HepG2 (cell line): ENCODE measurements around the gene PCIF1. TPM values are rescaled to one million over a fixed set of nuclear protein-coding genes. Genes with fewer than 3 reads are reported as not detected.

ENCODE experiments used
- AGO2 ChIP-seq: fragments of 200-400 bp; formaldehyde crosslinking; optimal IDR thresholded peaks from 2 replicates; pipeline ENCODE3; 2017; ENCODE audit warnings: mild to moderate bottlenecking, low read depth, low read length, moderate library complexity
- CTCF ChIP-seq: sonication (generic); formaldehyde crosslinking; IDR thresholded peaks from 2 replicates; pipeline ENCODE4 v1.5.0; 2020; ENCODE audit warnings: mild to moderate bottlenecking, missing genetic modification reagents, moderate library complexity
- FLYWCH1 ChIP-seq: sonication (generic); formaldehyde crosslinking; IDR thresholded peaks from 2 replicates; pipeline ENCODE4 v1.8.1; 2023; ENCODE audit warnings: mild to moderate bottlenecking, missing genetic modification reagents
- KLF16 ChIP-seq, 2 experiments: sonication (generic) in 1 of 2; formaldehyde crosslinking in 1 of 2; IDR thresholded peaks; 2 replicates each; pipeline versions ENCODE4 v1.6.1 to v1.8.0; 2016 to 2023; ENCODE audit warnings: missing genetic modification reagents in 2 of 2, missing compliant biosample characterization in 1 of 2
- MXD3 ChIP-seq: IDR thresholded peaks from 2 replicates; pipeline ENCODE4 v1.6.1; 2016; ENCODE audit warnings: mild to moderate bottlenecking, missing biosample characterization, missing genetic modification reagents
- NRL ChIP-seq: sonication (generic); formaldehyde crosslinking; IDR thresholded peaks from 2 replicates; pipeline ENCODE4 v1.5.0; 2020; ENCODE audit warnings: missing genetic modification reagents, mild to moderate bottlenecking, moderate library complexity, borderline replicate concordance
- TBP ChIP-seq: sonication (generic); formaldehyde crosslinking; IDR thresholded peaks from 2 replicates; pipeline ENCODE4 v1.5.0; 2020; ENCODE audit warnings: missing genetic modification reagents
- THAP9 ChIP-seq: sonication (generic); formaldehyde crosslinking; IDR thresholded peaks from 2 replicates; pipeline ENCODE4; 2020; ENCODE audit warnings: missing genetic modification reagents, mild to moderate bottlenecking, borderline replicate concordance
- ZFP36L2 ChIP-seq: sonication (generic); formaldehyde crosslinking; IDR thresholded peaks from 2 replicates; pipeline ENCODE4 v1.4.0; 2020; ENCODE audit warnings: missing genetic modification reagents
- ZNF234 ChIP-seq: sonication (generic); formaldehyde crosslinking; conservative IDR thresholded peaks from 2 replicates; pipeline ENCODE4 v1.5.1; 2020; ENCODE audit warnings: mild to moderate bottlenecking, missing genetic modification reagents
- ZNF383 ChIP-seq: sonication (generic); formaldehyde crosslinking; IDR thresholded peaks from 2 replicates; pipeline ENCODE4 v1.4.0; 2020; ENCODE audit warnings: missing genetic modification reagents, mild to moderate bottlenecking, borderline replicate concordance
- ZNF570 ChIP-seq: sonication (generic); formaldehyde crosslinking; IDR thresholded peaks from 2 replicates; pipeline ENCODE4 v1.4.0; 2020; ENCODE audit warnings: mild to moderate bottlenecking, missing genetic modification reagents, borderline replicate concordance
- ZNF577 ChIP-seq: sonication (generic); formaldehyde crosslinking; IDR thresholded peaks from 2 replicates; pipeline ENCODE4 v1.4.0; 2020; ENCODE audit warnings: mild to moderate bottlenecking, low read depth, missing genetic modification reagents, borderline replicate concordance
- ZNF780A ChIP-seq: sonication (generic); formaldehyde crosslinking; IDR thresholded peaks from 2 replicates; pipeline ENCODE4 v1.8.0; 2022; ENCODE audit warnings: mild to moderate bottlenecking, missing genetic modification reagents, moderate library complexity
- polyA plus RNA-seq, 8 experiments: library from polyadenylated mRNA; depleted of rRNA in 3 of 8; stranded (reverse) in 7 of 8; unstranded in 1 of 8; fragments of >200 nt; fragmentation: Illumina TruSeq in 4 of 8; extraction: Trizol in 4 of 8; gene quantifications; 2 replicates each; pipeline versions ENCODE4 v1.2.1 to v1.2.3, GENCODE V29; 2011 to 2016; ENCODE audit warnings: low read depth in 4 of 8, missing spikeins in 1 of 8, mixed read lengths in 1 of 8; ENCODE audit not compliant: insufficient read depth in 1 of 8
- total RNA-seq, 5 experiments: library from RNA; depleted of rRNA; stranded (reverse); fragments of >200 nt; fragmentation: Illumina TruSeq; extraction: Trizol; gene quantifications; 2 replicates each; pipeline ENCODE4 v1.2.3, GENCODE V29; 2016; ENCODE audit warnings: low read depth in 1 of 5
- TF ChIP-seq, protein P1 (sequence below): sonication (generic); formaldehyde crosslinking; IDR thresholded peaks from 2 replicates; pipeline ENCODE4 v1.4.0; 2020; ENCODE audit warnings: missing genetic modification reagents
- TF ChIP-seq, protein P2 (sequence below): sonication (generic); formaldehyde crosslinking; IDR thresholded peaks from 2 replicates; pipeline ENCODE4 v1.4.0; 2020; ENCODE audit warnings: low read depth, mild to moderate bottlenecking, missing genetic modification reagents

Gene PCIF1
- total and polyA plus RNA-seq, 2 of the 13 experiments (the other 11 are each of a cell fraction or from before 2014, with no cell fraction given) = 20.9 to 24.4 TPM

- TF ChIP-seq ZNF780A (no peak), THAP9 (CRISPR knock-in tag) (no peak), ZNF234 (CRISPR knock-in tag) (no peak), FLYWCH1 (CRISPR knock-in tag) (no peak), ZNF570 (CRISPR knock-in tag) (0 out of 2 replicates have a peak, but pooled peaks have one; percentile 16), ZFP36L2 (CRISPR knock-in tag) (peak; percentile 46; the same call in 1 of the 2 replicates), MXD3 (no peak), NRL (CRISPR knock-in tag) (no peak; the same call in 1 of the 2 replicates), AGO2 (peak; percentile 71), ZNF577 (CRISPR knock-in tag) (no peak), KLF16 (CRISPR knock-in tag; IDR thresholded peaks at IDR 0.05) (no peak), ZNF383 (peak; percentile 27; the same call in 1 of the 2 replicates), CTCF (CRISPR knock-in tag) (peak; percentile 5; the same call in 1 of the 2 replicates), TBP (CRISPR knock-in tag) (no peak)
- TF ChIP-seq, protein P1, sequence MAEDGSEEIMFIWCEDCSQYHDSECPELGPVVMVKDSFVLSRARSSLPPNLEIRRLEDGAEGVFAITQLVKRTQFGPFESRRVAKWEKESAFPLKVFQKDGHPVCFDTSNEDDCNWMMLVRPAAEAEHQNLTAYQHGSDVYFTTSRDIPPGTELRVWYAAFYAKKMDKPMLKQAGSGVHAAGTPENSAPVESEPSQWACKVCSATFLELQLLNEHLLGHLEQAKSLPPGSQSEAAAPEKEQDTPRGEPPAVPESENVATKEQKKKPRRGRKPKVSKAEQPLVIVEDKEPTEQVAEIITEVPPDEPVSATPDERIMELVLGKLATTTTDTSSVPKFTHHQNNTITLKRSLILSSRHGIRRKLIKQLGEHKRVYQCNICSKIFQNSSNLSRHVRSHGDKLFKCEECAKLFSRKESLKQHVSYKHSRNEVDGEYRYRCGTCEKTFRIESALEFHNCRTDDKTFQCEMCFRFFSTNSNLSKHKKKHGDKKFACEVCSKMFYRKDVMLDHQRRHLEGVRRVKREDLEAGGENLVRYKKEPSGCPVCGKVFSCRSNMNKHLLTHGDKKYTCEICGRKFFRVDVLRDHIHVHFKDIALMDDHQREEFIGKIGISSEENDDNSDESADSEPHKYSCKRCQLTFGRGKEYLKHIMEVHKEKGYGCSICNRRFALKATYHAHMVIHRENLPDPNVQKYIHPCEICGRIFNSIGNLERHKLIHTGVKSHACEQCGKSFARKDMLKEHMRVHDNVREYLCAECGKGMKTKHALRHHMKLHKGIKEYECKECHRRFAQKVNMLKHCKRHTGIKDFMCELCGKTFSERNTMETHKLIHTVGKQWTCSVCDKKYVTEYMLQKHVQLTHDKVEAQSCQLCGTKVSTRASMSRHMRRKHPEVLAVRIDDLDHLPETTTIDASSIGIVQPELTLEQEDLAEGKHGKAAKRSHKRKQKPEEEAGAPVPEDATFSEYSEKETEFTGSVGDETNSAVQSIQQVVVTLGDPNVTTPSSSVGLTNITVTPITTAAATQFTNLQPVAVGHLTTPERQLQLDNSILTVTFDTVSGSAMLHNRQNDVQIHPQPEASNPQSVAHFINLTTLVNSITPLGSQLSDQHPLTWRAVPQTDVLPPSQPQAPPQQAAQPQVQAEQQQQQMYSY = peak; percentile 64; the same call in 1 of the 2 replicates
- TF ChIP-seq, protein P2, sequence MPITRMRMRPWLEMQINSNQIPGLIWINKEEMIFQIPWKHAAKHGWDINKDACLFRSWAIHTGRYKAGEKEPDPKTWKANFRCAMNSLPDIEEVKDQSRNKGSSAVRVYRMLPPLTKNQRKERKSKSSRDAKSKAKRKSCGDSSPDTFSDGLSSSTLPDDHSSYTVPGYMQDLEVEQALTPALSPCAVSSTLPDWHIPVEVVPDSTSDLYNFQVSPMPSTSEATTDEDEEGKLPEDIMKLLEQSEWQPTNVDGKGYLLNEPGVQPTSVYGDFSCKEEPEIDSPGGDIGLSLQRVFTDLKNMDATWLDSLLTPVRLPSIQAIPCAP (CRISPR knock-in tag) = no peak
Observed at GRCh38 chr20:45970646-45971424, 36.4 kb downstream of the PCIF1 start (continued).
